T-helper 22 cell (primary cell): ENCODE data around the gene HPSE2.

Experiments
- DNase-seq: peaks from one replicate; pipeline ENCODE4 v3.0.0-alpha.2; 2020; ENCODE audit warnings: low read depth

Gene HPSE2

DNA sequence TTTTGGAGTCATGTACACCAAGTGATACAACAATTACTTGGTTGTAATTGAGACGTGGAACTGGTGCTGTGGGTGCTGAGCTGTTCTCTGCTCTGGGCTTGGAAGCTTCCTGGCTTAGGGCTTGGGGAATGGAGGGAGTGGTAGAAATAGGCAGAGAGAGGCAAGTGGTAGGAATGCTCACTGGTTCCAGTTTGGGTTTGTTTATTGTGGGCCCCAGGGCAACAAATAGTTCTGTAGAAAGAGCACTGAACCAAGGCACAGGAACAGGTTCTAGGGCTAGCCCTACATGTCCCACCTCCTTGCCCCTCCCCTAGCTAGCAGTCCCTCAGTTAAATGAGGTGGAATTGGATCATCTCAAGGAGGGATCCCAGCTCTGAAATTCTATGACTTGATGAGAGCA lies 622.2 kb downstream of the HPSE2 start:
- DNase-seq, result no peak

DNA sequence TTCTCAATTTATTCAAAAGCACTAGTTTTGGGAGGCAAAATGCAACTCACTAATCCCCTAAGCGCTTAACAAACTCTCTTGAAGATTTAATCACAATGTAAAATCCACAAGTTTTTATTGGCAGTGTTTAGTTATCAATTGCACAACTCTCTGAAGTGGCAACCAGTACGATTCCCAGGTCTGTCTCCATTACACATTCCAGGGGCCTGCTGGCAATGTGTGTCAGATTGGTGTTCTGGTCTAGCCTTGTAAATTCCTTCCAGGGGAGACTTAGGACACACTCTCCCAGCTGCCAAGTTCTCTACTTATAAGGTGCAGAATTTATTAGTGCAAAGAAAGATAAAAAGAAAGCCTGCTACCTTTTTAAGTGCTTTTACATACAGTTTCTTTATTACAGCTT lies 624.2 kb downstream of the HPSE2 start:
- DNase-seq, result no peak

DNA sequence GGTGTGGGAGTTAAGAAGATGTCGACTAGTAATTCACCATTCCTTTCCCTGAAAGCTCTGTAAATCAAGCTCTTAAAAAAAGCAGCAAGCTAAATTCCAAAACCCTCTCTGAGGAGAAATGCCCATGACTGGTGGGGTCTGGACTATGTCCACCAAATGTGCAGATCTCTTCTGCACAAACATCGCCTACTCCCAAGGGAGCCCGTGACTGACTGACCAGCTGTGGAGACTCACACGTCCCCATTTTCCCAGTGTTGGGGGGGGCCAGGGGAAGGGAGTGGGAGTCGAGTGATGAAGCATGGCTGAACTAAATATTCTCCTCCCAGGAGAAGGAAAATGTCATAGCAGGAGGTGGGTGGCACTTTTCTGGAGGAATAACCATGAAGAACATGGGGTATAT lies 624.8 kb downstream of the HPSE2 start:
- no peak for DNase-seq

DNA sequence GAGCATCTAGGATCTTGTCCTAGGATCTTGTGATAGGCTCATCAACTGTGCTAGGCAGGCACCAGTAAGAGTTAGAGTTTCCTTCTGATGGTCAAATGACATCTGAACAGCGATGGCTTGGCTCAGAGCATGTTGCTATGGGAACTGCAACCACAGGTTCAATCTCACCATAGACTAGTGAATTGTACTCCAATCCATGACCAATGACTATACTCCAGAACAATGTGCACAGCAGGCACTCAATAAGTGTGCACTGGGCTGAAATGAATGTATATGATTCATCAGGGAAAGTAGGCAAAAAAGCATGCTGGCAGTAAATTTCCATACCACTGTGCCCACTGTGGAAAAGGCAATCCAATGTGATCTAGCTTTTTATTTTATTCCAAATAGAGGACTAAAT lies 625.4 kb downstream of the HPSE2 start:
- DNase-seq, result no peak

DNA sequence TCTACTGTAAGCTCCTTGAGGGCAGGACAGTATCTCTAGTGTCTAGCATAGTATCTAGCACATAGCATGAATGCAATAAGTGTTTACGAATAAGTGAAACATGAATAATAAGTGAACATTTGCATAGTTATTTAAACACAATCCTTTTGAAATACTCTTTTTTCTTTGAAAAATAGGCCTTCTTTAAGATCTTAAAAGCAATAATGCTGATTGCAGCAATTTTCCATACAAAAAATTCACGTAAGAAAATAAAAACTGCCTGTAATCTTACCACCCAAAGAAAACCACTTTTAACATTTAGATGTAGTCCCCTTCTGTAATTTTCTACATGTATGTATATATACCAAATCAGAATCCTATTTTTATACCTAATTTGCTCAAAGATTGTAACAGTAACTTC lies 626.4 kb downstream of the HPSE2 start:
- DNase-seq, result no peak

DNA sequence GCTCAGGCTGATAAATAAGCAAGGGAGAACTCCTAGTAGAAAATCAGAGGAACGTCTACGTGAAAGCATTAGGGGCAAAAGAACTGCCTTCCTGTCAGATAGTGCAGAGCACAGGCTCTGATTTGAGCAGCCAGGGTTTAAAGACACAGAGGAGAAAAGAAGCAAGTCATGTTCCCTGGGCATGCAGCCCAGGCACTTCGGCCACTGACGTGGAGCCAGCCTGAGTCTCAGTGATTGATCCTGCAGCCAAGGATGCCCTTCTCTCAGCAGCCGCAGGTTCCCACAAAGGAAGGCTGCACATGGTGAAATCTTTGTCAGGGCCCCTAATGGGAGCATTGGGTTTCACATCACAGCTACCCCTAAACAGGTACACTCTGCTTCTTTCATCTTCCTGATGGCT lies 627.2 kb downstream of the HPSE2 start:
- DNase-seq, result no peak

DNA sequence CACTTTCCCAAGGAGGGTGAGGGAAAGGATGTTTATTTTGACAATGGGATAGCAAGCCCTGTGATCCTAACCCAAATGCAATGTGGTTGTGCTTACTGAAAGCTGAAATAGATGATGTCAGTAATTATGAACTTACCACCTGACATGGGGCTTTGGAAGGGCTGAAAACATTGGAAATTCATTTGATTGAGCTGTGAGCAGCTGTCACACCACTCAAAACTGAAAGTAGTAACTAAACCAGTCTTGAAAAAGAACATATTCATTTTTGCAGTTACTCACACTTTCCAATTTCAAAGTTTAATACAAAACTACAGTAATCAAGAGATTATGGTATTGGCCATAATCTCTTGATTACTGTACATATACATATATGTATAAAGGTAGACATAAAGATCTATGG lies 633.4 kb downstream of the HPSE2 start:
- DNase-seq, result no peak

DNA sequence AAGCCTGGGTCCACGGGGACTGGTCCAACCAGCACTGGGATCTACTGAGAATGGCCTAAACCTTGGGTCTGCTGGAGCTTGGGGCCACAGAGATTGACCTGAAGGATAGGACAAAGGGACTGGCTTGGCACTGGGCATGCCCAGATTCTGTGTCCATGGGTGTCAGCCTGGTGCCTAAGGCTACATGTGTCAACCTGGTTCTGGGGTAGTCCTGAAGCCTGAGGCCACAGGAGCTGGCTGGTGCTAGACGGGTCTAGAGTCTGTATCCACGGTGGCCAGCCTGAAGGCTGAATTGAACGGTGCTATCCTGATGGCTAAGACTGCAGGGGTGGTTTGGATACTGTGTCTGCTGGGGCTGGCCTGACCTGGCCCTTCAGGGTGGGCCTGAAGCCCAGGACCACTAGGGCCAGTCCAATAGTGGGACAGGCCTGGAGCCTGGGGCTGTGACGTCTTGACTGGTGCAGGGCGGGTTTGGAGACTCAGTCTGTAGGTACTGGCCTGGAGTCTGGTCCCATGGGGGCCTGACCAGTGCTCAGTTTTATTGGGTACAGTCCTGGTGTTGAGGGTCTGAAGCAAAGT lies 636.5 kb downstream of the HPSE2 start:
- DNase-seq, result no peak

DNA sequence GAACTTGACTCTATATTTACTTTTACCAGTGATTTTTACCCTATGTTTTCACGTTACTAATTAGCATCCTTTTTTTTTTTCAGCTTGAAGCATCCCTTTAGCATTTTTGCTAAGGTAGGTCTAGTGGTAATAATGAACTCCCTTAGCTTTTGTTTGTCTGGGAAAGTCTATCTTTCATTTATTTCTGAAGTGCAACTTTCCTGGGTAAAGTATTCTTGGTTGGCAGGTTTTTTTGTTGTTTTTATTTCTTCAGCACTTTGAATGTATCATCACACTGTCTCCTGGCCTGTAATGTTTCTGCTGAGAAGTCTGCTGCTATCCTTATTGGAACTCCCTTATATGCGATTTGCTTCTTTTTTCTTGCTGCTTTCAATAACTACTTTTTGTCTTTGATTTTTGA lies 639.2 kb downstream of the HPSE2 start:
- DNase-seq, result no peak

DNA sequence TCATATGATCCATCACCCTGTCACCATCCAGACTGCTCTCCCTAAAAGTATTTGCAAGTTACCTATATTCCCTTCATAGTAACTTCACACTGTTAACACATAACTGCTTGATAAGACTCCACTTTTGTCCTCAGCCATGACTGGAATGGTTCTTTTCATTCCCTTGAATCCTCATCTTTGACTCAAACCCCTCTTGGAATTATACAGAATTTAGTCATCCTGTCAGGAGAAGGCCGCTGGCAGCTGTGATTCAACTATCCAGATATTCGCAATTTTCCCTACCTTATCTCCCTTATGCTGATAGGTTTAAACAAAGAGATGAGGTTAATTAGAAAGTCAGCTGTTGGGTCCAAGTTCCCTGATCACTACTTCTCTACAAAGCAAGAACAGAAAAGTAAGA lies 646.0 kb downstream of the HPSE2 start:
- DNase-seq, result no peak

DNA sequence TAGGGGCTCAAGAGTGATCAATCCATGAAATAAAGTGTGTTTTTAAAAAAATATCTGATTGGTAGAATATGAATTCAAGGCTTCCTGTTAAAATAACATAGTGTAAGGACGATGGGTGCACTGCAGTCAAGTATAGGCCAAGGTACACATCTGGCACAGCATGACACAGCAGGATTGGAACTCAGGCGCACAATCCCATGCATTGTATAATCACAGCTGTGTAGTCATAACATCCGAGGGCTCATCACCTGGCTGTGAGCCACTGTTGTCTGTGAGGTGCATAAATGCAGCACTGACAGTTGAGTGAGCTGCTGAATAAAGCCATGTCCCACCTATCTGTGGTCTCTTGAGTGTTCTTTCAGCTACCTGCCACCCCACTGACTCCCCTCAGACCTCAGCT lies 646.6 kb downstream of the HPSE2 start:
- DNase-seq, result no peak

DNA sequence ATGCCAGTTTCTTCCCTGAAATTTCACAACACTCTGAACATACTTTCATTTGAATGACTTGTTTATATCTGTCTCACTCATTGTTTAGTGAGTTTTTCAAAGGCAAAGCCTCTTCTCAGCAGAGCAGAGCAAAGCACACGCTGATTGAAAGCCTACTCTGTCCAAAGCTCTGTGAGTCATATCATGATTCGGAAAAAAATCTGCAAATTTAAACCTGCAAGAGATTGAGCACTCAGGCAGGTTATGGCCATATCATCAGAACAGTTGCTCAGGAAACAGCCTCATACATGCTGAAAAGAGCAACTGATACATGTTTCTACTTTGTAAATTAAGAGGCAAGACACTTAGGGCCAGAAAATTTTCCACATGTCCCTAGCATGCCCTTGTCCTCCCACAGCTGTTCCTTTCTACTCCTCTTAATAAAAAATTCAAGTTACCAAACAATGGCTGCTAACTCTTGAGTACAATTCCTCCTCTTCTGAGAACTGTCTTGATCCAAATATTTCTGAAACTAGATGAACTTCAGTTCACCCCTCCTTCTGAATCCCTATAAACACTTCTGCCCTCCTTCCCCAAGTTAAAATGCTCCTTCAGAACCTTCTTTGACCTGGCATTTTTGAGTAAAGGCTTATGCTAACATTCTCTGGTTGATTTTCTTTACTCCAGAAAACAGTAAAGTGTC lies 648.4 kb downstream of the HPSE2 start:
- no peak for DNase-seq

DNA sequence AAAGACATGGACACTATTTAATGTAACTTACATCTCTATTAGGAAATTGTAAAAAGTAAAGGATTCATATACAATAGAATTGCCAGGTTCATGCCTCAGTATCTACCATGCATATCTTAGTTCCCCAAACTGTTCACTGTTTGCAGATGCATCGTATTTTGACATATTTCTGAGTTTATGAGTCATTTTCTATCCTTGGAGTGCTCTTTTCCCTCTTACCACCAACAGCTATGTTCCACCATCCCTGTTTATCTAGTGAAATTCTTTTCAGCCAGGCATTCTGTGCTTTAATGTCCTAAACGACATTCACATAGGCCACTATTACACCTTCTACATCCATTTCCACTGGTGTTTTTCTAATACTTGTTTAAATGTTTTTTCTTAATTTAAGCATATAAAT lies 649.6 kb downstream of the HPSE2 start:
- DNase-seq, result no peak

DNA sequence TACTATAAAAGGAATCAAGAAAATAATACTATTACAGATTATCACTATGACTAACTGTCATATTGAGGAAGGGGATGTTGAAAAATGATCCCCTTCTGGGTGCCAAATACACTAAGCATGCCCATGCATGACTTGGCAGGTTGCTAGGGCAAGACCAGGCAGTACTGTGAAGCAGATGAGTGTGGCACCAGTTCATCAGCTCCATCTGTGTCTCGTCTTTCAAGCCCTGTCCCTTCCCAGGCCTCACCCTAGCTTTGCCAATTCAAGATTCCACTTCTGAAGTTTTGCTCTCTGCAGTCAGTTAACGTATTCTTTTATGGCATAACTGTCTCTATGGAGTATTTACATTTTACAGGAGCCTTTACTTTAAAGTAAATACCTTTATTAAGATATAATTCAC lies 653.3 kb downstream of the HPSE2 start:
- DNase-seq, result no peak

DNA sequence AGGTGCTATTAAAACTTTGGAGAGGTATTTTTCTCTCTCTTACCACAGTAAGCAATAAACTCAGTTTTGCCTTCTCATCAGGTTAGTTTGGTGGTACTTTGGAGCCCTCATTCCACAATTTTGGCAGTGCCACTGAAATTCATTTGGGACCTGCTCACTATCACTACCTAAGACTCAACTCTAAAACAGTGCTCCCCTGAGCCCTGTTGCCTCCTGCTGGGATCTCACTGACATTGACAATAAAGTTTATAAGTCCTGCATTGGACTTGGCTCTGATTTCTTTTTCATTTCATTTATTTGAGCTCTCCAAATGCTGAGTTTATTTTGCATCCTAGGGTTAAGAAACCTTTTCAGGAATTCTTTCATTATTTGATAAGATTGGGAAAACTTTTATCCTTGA lies 658.1 kb downstream of the HPSE2 start:
- DNase-seq, result no peak

DNA sequence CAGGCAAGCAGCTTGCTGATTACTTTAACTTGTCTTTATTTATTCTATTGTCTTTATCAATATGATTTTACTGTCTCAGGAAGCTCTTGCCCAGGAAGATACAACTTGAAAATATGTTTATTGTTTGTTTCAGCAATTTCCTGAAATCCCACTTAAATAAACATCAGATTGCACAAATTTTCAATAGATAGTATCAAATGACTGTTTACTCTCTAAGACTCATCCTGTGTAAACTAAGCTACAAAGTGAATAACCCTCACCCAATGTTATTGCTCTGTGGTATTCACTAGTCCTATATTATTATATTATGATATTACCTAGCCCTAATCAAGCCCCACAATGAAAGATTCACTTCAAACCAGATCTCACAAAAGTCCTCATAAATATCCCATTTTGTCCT lies 658.5 kb downstream of the HPSE2 start:
- no peak for DNase-seq

DNA sequence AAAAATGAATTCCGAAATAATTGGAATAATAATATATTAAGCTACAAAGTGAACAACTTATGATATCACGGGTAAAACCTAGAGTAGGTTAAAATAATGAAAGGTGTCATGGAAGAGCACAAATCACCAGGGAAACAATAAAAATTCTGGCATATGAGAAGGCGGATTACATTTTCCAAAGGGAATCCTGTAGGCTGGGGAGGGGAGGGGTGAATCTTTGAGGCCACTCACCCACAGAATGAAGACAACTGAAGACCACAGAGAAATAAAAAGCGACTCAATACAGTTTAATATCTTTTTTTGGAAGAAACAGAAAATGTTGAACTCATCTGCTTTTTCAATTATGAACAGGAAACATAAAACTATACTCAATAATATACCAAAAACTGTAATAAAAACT lies 659.6 kb downstream of the HPSE2 start:
- DNase-seq, result no peak

DNA sequence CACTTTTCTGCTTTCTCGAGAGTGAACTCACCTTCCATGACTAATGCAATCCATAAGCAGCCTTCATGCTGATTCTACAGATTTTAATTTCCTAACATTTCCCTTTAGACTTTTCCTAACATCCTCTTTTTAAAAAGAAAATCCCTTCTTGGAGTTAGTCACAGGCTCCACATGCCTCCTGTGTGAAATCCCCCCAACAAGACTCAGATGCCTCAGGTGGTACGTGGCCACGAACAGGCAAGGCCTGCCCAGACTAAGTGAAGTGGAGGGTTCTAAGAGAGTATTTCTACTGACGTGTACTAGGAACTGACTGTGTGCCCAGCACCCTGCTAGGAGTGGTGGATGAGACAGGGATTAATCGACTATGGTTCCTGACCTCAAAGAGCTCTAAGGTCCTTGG lies 663.1 kb downstream of the HPSE2 start:
- DNase-seq, result no peak

DNA sequence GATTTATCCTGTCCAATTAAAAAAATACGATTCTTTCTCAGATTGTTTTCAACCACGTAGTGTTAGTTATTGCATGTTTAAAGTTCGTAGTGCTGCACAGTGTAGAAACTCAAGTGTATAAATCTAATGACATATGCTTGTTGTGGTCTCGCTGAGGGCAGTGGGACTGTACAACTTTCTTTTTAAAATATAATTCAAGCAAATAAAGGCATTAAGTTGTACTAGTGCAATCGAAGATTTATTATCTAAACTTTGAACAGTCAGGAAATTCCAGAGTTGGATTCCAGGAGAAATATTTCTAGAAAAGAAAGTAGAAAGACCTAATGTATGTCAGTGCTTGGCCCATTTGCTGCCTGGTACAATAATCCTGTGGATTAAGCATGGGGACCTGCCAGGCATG lies 664.8 kb downstream of the HPSE2 start:
- no peak for DNase-seq

DNA sequence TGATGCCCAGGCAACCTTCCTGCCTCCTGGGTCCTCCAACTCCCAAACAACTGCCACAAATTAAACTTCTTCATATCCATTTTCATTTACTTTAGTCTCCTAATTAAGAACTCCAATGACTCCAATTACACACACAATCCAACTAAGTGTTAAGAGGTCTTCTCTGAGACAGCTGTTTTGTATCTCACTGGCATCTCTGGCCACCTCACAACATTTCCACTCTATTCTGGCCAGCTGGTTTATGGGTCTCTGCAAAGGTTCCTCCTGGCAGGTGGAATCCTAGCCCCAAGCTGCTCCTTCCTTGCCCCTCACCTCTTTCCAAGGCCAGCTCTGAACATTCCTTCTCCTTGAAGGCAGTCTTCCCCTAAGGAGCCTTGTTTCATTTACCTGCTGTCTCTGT lies 665.8 kb downstream of the HPSE2 start:
- no peak for DNase-seq

DNA sequence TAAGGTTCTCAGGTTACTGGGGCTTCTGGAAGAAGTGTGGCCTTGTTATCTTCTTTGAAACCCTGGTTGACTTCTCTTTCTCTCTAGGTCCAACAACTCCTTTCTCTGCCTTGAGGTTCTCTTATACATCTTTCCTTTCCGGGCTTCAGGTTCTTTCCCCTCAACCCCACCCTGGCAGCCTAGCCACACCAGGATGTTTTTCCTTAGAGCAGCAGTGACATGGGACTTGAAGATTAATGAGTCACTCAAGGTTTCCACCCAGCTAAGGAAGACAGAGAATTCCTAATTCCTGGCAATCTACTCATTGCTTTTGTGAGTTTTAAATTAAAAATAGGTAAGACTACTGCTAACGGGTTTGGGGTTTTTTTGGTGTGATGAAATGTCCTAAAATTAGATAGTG lies 667.1 kb downstream of the HPSE2 start:
- no peak for DNase-seq

DNA sequence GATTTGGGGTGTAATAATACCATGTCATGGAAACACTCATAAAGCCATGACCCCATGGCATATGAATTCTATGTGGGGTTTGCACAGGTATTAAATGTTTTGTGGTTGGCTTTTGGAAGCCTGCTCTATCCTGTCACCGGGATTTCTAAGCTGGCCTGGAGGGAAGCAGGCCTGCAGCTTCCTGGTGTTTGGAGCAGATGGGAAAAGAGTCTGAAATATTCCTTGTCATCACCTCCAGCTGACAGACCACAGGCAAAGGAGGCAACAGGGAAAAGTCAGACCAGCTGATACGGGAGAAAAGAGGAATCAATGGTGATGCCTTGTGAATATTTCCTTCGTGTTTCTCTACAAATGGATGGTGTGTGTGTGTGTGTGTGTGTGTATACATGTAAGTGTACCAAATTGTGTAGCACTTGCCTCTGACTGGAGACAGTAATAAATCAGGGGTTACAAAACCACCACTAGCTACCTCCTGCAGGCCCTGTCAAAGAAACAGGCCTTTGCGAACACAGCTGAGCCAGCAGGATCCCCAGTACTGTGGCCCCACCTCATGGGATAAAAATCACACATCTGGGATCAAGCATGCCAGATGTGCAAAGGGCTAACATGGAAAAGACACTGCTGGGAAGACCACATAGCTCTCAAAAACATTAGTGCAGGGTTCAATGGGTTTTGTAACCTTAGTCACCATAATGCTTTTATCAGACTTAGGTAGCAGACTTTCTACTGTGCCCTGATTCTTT lies 668.1 kb downstream of the HPSE2 start:
- no peak for DNase-seq

DNA sequence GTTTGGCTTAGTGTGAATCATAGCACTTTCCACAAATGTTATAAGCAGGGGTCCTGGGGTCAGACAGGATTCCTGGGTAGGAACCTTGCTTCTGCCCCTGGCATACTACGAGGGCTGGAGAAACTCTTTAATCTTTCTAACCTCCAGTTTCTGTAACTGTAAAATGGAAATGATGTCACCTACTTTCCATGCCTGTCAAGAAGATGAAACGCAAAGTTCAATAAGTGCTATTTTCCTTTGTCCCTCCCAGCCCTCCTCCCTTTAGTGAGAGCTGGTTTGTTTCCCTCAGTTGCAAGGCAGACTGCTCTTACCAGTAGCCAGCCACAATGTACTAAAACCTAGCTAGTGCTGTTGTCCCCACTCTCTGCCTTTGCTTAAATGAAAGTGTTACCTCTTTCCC lies 671.8 kb downstream of the HPSE2 start:
- DNase-seq, result no peak

DNA sequence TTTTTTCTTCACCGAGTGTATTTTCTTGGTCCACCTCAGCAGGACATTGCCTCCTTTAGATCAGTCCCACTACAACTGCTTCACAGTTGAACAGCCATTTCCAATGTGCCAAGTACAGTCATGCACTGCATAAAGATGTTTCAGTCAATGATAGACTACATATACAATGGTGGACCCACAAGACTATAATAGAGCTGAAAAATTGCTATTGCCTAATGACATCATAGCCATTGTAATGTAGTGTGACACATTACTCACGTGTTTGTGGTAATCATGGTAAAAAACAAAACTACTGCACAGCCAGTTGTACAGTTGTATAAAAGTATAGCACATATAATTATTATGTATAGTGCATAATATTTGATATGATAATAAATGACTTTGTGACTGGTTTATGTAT lies 675.1 kb downstream of the HPSE2 start:
- no peak for DNase-seq
